HUES64 (cell line): ENCODE data around the gene CDHR5.
A peak's percentile ranks its signal among the peaks of the same experiment; 100 is the strongest.

ENCODE experiments used
- H3K27ac ChIP-seq: 2 replicates; pipeline ENCODE4 v1.7.0; 2013; ENCODE audit warnings: low read depth, low read length, inconsistent platforms
- H3K27me3 ChIP-seq: 2 replicates; pipeline ENCODE4 v1.6.1; 2013; ENCODE audit warnings: mild to moderate bottlenecking, low read length; ENCODE audit not compliant: insufficient read depth
- H3K36me3 ChIP-seq: 2 replicates; pipeline ENCODE4 v1.6.1; 2013; ENCODE audit warnings: mild to moderate bottlenecking, low read length; ENCODE audit not compliant: insufficient read depth
- H3K4me1 ChIP-seq: 2 replicates; pipeline ENCODE4 v1.6.1; 2013; ENCODE audit warnings: mild to moderate bottlenecking, low read length, moderate library complexity; ENCODE audit not compliant: insufficient read depth
- H3K4me3 ChIP-seq: 2 replicates; pipeline ENCODE4 v1.5.1; 2013; ENCODE audit warnings: mild to moderate bottlenecking, low read length, moderate library complexity
- H3K9ac ChIP-seq: 2 replicates; pipeline ENCODE4 v1.6.1; 2013; ENCODE audit warnings: mild to moderate bottlenecking, low read depth, low read length
- H3K9me3 ChIP-seq: 2 replicates; pipeline ENCODE4 v1.6.1; 2013; ENCODE audit warnings: low read depth, low read length; ENCODE audit not compliant: insufficient read depth
- WGBS: fragments of 150-250, 120-280 bp; methylation state at CpG from one replicate; pipeline ENCODE4 v1.1.7; 2013; ENCODE audit warnings: missing lambda C conversion rate; 5-methylcytosine and 5-hydroxymethylcytosine counted together

Gene CDHR5

DNA sequence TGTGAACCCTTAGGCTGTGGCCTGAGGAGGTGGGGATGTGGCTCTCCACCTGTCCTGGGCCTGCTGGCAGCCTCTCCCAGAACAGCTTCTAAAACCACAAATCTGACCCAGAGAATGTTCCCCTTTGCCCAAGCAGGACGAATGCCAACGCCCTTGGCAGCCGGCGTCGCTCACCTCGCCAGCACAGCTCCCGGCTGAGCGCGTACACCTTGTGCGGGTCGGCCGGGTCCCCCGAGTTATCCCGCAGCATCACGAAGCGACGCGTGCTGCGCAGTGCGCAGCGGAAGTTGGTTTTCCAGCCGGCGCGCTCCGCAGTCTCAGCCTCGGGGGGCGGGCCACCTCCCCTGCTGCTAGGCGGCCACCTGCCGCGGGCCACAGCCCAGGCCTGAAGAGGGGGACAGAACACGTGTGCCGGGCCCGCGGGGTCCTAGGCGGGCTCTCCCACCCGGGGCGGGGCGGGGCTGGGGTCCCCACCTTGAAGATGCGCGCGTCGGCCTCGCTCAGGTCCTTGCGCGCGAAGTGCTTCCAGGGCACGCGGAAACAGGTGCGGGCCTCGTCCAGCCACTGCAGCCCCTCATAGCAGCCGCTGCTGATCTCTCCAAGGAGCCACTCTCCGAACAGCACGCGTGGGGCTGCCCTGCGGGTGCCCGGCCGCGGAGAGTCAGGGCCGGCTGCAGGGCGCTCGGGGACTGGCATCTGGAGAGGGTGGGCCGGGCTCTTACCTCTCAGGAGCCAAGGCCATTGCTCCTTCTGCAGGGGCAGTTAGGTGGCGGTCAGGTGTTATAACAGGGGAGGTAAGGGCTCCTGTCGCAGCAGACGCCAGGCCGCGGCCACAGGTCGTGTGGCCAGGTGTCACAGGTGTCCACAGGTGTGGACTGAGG, 9.9 kb downstream of the CDHR5 start:
- peak overlapping the region; percentile 84 for H3K27ac ChIP-seq
- H3K36me3 ChIP-seq: peaks cover 42% of the 10 kb centered on the region
- 87% methylated on average over 68 of the region's 68 CpGs for WGBS

DNA sequence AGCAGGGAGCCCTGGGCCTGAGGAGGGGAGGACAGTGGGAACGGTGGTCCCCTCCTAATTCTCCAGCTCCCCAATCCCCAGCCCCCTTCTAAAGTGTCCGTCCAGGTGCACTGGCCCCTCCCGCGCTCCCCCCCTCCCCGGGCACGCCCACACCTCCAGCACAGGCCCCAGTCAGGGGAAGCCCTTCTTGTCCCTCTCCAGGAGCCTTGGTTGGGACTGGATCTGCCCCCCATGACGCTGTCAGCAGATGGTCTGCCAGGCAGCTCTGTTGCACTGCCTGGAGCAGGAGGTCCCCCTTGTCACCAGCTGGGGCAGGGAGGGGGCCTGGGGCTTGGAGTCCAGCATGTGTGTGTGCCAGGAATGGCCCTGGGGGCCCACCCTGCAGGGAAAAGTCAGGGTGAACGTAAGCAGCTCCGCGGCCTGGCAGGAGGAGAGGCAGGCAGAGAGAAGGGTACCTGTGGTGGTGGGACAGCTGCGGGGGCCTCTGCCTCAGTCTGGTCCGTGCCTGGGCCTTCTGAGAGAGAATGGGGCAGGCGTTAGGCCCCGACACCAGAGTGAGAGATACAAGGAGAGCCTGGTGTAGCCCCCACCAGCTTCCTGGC, 10.6 kb downstream of the CDHR5 start:
- H3K9ac ChIP-seq: no peak overlapping the region

More for the DNA sequence above, 9.9 kb downstream of the CDHR5 start:
- H3K27me3 ChIP-seq: no peaks in the 10 kb centered on the region
- peak overlapping the region; percentile 79 for H3K9ac ChIP-seq
- H3K4me1 ChIP-seq: peaks cover 2% of the 10 kb centered on the region; the same call in 1 of the 2 replicates
- H3K9me3 ChIP-seq: no peaks in the 10 kb centered on the region
- peak overlapping the region; percentile 70 for H3K4me3 ChIP-seq

DNA sequence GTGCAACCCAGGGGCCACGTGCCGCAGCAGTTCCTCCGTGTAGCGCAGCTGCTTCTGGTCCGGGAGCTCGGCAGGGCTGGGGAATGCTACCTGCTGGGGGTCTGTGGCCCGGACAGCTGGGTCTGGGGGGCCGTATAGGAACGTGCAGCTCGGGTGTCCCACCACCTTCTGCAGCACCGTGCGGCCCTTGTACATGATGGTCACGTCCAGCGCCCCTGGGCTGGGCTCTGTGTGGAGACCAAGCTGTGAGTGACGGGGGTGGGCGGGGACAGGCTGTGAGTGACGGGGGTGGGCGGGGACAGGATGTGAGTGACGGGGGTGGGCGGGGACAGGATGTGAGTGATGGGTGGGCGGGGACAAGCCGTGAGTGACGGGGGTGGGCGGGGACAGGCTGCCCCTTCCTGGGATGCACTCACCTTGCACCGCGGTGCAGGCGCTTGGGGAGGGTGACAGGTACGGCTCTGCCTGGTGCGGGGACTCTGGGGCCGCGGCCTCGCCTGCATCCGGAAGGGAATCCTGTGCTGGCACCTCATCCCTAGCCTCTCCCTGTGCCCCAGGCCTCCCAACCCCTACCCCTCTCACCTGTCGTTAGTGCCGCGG, 11.3 kb downstream of the CDHR5 start:
- H3K4me3 ChIP-seq: no peak overlapping the region
- H3K27ac ChIP-seq: no peak overlapping the region; the same call in 1 of the 2 replicates
- no peak overlapping the region for H3K9ac ChIP-seq
- 34% methylated on average over 34 of the region's 36 CpGs for WGBS
- no peaks in the 10 kb centered on the region for H3K27me3 ChIP-seq
- peaks cover 2% of the 10 kb centered on the region; the same call in 1 of the 2 replicates for H3K4me1 ChIP-seq
- no peaks in the 10 kb centered on the region for H3K9me3 ChIP-seq
- peaks cover 55% of the 10 kb centered on the region for H3K36me3 ChIP-seq

More for the DNA sequence above, 10.6 kb downstream of the CDHR5 start:
- no peaks in the 10 kb centered on the region for H3K27me3 ChIP-seq
- H3K27ac ChIP-seq: no peak overlapping the region
- H3K4me3 ChIP-seq: no peak overlapping the region
- H3K36me3 ChIP-seq: peaks cover 48% of the 10 kb centered on the region
- H3K4me1 ChIP-seq: peaks cover 2% of the 10 kb centered on the region; the same call in 1 of the 2 replicates
- WGBS: 86% methylated on average over 13 of the region's 14 CpGs
- H3K9me3 ChIP-seq: no peaks in the 10 kb centered on the region

DNA sequence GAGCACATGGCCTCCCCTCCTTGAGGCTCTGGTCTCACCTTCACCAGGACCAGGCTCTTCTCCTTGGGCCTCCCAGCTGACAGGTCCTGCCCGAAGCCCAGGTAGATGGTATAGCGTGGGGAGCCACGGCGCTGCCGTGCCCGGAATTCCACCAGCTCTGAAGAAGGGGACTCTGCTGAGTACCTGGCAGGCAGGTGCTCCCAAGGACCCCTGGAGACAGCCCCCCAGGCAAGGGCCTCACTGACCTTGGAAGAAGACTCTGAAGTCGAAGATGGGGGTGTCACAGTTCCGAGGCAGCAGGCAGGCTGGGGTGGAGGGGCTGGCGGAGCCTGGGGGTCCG, 11.8 kb downstream of the CDHR5 start:
- WGBS: 95% methylated on average over 10 of the region's 10 CpGs
- H3K9me3 ChIP-seq: no peaks in the 10 kb centered on the region
- peaks cover 55% of the 10 kb centered on the region for H3K36me3 ChIP-seq
- H3K4me1 ChIP-seq: peaks cover 2% of the 10 kb centered on the region; the same call in 1 of the 2 replicates
- no peak overlapping the region for H3K9ac ChIP-seq
- H3K27ac ChIP-seq: no peak overlapping the region; the same call in 1 of the 2 replicates
- H3K27me3 ChIP-seq: no peaks in the 10 kb centered on the region
- H3K4me3 ChIP-seq: no peak overlapping the region

DNA sequence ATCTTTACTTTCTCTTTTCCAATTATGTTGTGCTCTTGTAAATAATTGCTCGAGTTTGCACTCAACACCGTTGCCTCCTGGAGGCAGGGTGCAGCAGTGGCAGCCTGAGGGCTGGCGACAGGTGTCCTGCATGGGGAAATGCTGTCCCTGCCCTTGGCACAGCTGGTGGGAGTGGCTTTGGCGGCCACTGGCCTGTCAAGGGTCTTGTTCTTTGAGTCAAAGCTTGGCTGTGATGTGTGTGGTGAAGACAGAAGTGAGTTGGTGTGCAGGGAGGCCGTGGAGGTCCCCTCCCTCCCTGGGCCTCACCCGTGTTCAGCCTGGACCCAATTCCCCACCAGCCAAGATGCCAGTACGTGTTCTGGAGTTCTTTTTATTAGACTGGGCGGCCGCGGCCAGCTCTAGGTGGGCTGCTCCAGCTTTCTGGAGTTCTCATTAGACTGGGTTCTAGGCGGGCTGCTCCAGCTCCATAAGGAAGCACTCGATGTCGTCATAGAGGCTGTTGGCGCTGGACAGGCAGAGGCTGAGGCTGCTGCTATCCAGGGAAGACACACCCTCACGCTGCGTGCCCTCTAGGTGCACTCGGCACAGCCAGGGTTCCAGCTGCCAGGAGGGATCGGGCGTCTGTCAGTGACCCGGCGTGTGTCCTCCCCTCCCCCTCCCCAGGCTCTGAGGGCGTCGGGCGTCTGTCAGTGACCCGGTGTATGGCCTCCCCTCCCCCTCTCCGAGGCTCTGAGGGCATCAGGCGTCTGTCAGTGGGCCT, 12.4 kb downstream of the CDHR5 start:
- Histone ChIP-seq H3K27me3 (no peaks in the 10 kb centered on the region), H3K9me3 (no peaks in the 10 kb centered on the region), H3K36me3 (peaks cover 61% of the 10 kb centered on the region), H3K4me3 (no peak overlapping the region), H3K4me1 (peaks cover 2% of the 10 kb centered on the region; the same call in 1 of the 2 replicates), H3K27ac (no peak overlapping the region; the same call in 1 of the 2 replicates), H3K9ac (no peak overlapping the region)
- 88% methylated on average over 27 of the region's 27 CpGs for WGBS

DNA sequence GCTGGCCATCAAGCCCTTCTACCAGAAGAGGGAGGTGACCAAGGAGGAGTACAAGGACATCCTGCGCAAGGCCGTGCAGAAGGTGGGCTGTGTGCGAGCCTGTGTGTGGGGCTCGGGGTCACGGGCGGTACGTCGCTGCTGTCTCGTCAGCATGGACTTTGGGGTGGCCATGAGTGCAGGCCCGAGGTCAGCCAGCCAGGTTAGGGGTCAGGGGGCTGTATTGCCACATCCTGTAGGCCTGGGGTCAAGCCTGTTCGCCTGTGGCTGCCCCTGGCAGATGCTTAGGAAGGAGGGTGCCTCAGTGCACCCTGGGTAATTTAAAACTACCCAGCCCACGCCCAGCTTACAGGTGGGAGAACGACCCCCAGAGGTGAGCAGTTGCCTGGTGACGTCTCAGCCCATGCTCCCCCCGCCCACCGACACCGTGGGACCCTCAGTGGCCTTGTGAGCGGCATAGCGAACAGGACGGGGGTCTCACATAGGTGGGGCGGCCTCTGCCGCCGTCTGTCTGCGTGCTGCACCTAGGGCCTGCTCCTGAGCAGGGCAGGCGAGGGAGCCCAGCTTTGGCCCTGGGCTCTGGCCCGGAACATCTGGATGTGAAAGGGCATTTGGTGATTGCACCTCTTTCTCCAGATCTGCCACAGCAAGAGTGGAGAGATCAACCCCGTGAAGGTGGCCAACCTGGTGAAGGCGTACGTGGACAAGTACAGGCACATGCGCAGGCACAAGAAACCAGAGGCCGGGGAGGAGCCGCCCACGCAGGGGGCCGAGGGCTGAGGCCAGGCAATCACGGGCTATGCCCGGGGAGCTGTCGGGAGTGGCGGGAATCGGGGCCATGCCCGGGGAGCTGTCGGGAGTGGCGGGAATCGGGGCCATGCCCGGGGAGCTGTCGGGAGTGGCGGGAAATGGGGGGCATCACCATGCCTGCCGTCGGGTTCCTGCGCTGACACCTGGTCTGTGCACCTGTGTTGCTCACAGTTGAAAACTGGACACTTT, 13.5 kb downstream of the CDHR5 start:
- H3K36me3 ChIP-seq: peaks cover 71% of the 10 kb centered on the region

DNA sequence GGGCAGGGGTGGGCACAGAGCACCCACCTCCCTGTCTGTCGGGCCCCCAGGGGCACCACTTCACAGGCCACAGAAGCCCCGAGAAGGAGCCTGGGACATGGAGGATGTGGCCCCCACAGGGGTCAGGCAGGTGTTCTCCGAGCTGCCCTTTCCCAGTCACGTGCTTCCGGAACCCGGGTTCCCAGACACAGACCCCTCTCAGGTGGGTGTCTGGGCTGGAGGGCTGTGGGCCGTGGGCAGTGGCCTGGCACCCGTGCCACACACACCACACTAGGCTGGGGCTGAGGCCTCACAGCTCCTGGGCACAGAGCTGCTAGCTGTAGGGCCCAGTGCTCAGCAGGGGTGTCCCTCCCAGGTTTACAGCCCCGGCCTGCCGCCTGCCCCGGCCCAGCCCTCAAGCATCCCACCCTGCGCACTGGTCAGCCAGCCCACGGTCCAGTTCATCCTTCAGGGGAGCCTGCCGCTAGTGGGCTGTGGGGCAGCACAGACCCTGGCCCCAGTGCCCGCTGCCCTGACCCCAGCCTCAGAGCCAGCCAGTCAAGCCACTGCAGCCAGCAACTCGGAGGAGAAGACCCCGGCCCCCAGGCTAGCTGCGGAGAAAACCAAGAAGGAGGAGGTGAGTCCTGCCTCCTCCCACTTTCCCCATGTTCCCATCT, 14.5 kb downstream of the CDHR5 start:
- Histone ChIP-seq H3K9ac (no peak overlapping the region), H3K36me3 (peaks cover 81% of the 10 kb centered on the region), H3K4me3 (no peak overlapping the region), H3K4me1 (no peaks in the 10 kb centered on the region), H3K9me3 (no peaks in the 10 kb centered on the region), H3K27me3 (no peaks in the 10 kb centered on the region), H3K27ac (no peak overlapping the region)
- WGBS: 97% methylated on average over 17 of the region's 18 CpGs

More for the DNA sequence above, 13.5 kb downstream of the CDHR5 start:
- H3K4me1 ChIP-seq: peaks cover 2% of the 10 kb centered on the region; the same call in 1 of the 2 replicates
- no peak overlapping the region for H3K27ac ChIP-seq
- no peak overlapping the region for H3K9ac ChIP-seq
- 96% methylated on average over 46 of the region's 49 CpGs for WGBS
- H3K4me3 ChIP-seq: no peak overlapping the region
- no peaks in the 10 kb centered on the region for H3K27me3 ChIP-seq
- no peaks in the 10 kb centered on the region for H3K9me3 ChIP-seq

DNA sequence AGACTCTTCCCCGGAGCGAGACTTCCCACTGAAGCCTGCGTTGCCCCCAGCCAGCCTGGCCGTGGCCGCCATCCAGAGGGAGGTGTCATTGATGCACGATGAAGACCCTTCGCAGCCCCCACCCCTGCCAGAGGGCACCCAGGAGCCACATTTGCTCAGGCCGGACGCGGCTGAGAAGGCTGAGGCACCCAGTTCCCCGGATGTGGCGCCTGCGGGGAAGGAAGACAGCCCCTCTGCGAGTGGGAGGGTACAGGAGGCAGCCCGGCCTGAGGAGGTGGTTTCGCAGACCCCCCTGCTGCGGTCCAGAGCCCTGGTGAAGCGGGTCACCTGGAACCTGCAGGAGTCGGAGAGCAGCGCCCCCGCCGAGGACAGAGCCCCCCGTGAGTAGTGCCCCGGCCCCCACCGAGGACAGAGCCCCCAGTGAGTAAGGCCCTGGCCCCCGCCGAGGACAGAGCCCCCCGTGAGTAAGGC, 15.4 kb downstream of the CDHR5 start:
- Histone ChIP-seq H3K36me3 (peaks cover 87% of the 10 kb centered on the region), H3K4me1 (no peaks in the 10 kb centered on the region), H3K4me3 (no peak overlapping the region), H3K9me3 (no peaks in the 10 kb centered on the region), H3K9ac (no peak overlapping the region), H3K27ac (no peak overlapping the region), H3K27me3 (no peaks in the 10 kb centered on the region)
- 97% methylated on average over 28 of the region's 28 CpGs for WGBS

DNA sequence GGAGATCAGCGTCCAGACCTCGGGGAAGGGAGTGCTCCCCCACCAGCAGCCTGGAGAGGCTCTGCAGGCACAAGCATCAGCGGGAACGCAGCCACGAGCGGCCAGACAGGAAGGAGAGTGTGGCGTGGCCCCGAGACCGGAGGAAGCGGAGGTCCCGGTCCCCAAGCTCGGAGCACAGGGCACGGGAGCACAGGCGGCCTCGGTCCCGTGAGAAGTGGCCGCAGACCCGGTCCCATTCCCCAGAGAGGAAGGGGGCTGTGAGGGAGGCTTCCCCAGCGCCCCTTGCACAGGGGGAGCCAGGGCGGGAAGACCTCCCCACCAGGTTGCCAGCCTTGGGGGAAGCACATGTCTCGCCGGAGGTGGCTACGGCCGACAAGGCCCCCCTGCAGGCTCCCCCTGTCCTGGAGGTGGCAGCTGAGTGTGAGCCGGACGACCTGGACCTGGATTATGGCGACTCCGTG, 15.9 kb downstream of the CDHR5 start:
- Histone ChIP-seq H3K9ac (no peak overlapping the region), H3K9me3 (no peaks in the 10 kb centered on the region), H3K36me3 (peaks cover 92% of the 10 kb centered on the region), H3K4me1 (no peaks in the 10 kb centered on the region), H3K4me3 (no peak overlapping the region), H3K27ac (no peak overlapping the region), H3K27me3 (no peaks in the 10 kb centered on the region)
- 96% methylated on average over 28 of the region's 28 CpGs for WGBS
